Neural progenitor cell (in vitro differentiated cells): ENCODE measurements around the gene KRTAP5-5.

Source experiments
- EZH2 ChIP-seq: fragments of 200-600 bp; sonication (generic); IDR thresholded peaks from 2 replicates; pipeline ENCODE4 v1.6.1; 2017; ENCODE audit warnings: antibody characterized with exemption, mild to moderate bottlenecking, moderate library complexity
- TF ChIP-seq, protein P1 (sequence below): fragments of 200-600 bp; sonication (generic); IDR thresholded peaks from 2 replicates; pipeline ENCODE4 v1.5.1; 2017; ENCODE audit warnings: antibody characterized with exemption, mild to moderate bottlenecking

DNA sequence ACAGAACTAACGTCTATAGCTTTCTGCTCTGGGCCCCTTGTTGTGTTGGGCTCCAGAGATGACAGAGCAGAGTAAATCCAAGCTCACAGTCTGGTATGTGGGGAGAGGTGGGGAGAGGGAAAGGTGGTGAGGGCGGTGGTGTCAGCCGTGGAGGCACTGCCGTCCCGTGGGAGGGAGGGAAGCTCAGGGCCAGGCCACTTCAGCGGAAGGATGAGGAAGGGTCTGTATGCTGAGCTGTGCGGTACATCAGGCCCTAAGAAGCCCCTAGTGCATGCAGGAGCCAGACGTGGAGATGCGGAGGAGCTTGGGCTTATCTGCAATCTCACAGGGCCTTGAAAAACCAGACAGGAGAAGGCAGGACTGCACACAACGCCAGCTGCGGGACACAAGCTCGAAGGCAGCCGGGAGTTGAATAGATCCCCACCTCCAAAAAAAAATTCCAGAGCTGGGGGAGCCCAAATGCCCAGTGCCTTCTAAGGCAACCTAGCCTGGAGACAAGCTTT lies 1.5 kb downstream of the KRTAP5-5 start:
- TF ChIP-seq, protein P1, sequence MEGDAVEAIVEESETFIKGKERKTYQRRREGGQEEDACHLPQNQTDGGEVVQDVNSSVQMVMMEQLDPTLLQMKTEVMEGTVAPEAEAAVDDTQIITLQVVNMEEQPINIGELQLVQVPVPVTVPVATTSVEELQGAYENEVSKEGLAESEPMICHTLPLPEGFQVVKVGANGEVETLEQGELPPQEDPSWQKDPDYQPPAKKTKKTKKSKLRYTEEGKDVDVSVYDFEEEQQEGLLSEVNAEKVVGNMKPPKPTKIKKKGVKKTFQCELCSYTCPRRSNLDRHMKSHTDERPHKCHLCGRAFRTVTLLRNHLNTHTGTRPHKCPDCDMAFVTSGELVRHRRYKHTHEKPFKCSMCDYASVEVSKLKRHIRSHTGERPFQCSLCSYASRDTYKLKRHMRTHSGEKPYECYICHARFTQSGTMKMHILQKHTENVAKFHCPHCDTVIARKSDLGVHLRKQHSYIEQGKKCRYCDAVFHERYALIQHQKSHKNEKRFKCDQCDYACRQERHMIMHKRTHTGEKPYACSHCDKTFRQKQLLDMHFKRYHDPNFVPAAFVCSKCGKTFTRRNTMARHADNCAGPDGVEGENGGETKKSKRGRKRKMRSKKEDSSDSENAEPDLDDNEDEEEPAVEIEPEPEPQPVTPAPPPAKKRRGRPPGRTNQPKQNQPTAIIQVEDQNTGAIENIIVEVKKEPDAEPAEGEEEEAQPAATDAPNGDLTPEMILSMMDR: no peak
- TF ChIP-seq EZH2: no peak
